ENCODE data around the gene CDH18. TPM values are rescaled to one million over a fixed set of nuclear protein-coding genes. Genes with fewer than 3 reads are reported as not detected.

The CDH18 gene
- total RNA-seq, 2 donors from 2014 or later = 0.78 to 2.0 TPM

GRCh38 chr5:19497229-19497815, 490.7 kb downstream of the CDH18 start:
- TF ChIP-seq POLR2A (IDR thresholded peaks at IDR 0.05) (no peak), CTCF (IDR thresholded peaks at IDR 0.05) (no peak)
- Histone ChIP-seq H3K27me3 (no peaks in the 10 kb centered on the region), H3K9me3 (no peaks in the 10 kb centered on the region), H3K4me1 (no peaks in the 10 kb centered on the region), H3K27ac (no peak overlapping the region), H3K4me3 (no peak overlapping the region), H3K36me3 (replicated peaks in 1 of 2; ENCODE audit: insufficient read depth in 1 of 2, low read depth in 2 of 2) (no peaks in the 10 kb centered on the region)
- 63 to 80% methylated on average over 3 of the region's 3 CpGs for WGBS, 2 donors
- DNase-seq (no peak), ATAC-seq (no peak)
- intact Hi-C loops (cut with DNase I) = no loop called here

GRCh38 chr5:19496056-19496455, 491.9 kb downstream of the CDH18 start:
- Histone ChIP-seq H3K4me1 (no peaks in the 10 kb centered on the region), H3K4me3 (no peak overlapping the region), H3K9me3 (no peaks in the 10 kb centered on the region), H3K27ac (no peak overlapping the region), H3K27me3 (no peaks in the 10 kb centered on the region), H3K36me3 (replicated peaks in 1 of 2; ENCODE audit: insufficient read depth in 1 of 2, low read depth in 2 of 2) (no peaks in the 10 kb centered on the region)
- intact Hi-C loops (cut with DNase I) = no loop called here
- DNase-seq (no peak), ATAC-seq (no peak)
- no peak for TF ChIP-seq CTCF (IDR thresholded peaks at IDR 0.05)
- no peak for TF ChIP-seq POLR2A (IDR thresholded peaks at IDR 0.05)
- 92 to 94% methylated on average over 2 of the region's 2 CpGs for WGBS, 2 donors

- 70 to 88% methylated on average over 1 of the region's 1 CpG for WGBS, 2 donors
- H3K36me3 ChIP-seq (replicated peaks in 1 of 2; ENCODE audit: insufficient read depth in 1 of 2, low read depth in 2 of 2) = no peaks in the 10 kb centered on the region
- no peaks in the 10 kb centered on the region for H3K9me3 ChIP-seq
- H3K4me3 ChIP-seq = no peak overlapping the region
- no peaks in the 10 kb centered on the region for H3K4me1 ChIP-seq
- ATAC-seq = no peak
- H3K27me3 ChIP-seq = no peaks in the 10 kb centered on the region
- intact Hi-C loops (cut with DNase I) = no loop called here
- no peak for DNase-seq
- H3K27ac ChIP-seq = no peak overlapping the region
- TF ChIP-seq POLR2A (IDR thresholded peaks at IDR 0.05) (no peak), CTCF (IDR thresholded peaks at IDR 0.05) (no peak)
Measured at GRCh38 chr5:19492861-19493260, 495.1 kb downstream of the CDH18 start.

GRCh38 chr5:19488786-19489185, 499.2 kb downstream of the CDH18 start:
- no peak for ATAC-seq
- 68 to 73% methylated on average over 3 of the region's 3 CpGs for WGBS, 2 donors

More at GRCh38 chr5:19488786-19489185, 499.2 kb downstream of the CDH18 start:
- H3K9me3 ChIP-seq = no peaks in the 10 kb centered on the region
- no peaks in the 10 kb centered on the region for H3K36me3 ChIP-seq (replicated peaks in 1 of 2; ENCODE audit: insufficient read depth in 1 of 2, low read depth in 2 of 2)
- intact Hi-C loops (cut with DNase I) = no loop called here
- H3K27ac ChIP-seq = no peak overlapping the region
- H3K27me3 ChIP-seq = no peaks in the 10 kb centered on the region
- no peaks in the 10 kb centered on the region for H3K4me1 ChIP-seq
- DNase-seq = no peak
- TF ChIP-seq POLR2A (IDR thresholded peaks at IDR 0.05) (no peak), CTCF (IDR thresholded peaks at IDR 0.05) (no peak)
- no peak overlapping the region for H3K4me3 ChIP-seq

All from body of pancreas (tissue), 4 donors.